GM18909 (cell line): ENCODE data around the gene ZMYND19.
"Not testable (repeated sequence)": the region's sequence is repeated elsewhere in the genome, so short reads cannot be mapped to it uniquely, and the experiment has no call there.

Experiments used
- ATAC-seq: cut with Tn5 transposase; IDR thresholded peaks from one replicate; pipeline ENCODE4 v1.9.1; 2021; ENCODE audit warnings: mild to moderate bottlenecking; ENCODE audit not compliant: unreplicated experiment, poor library complexity

The ZMYND19 gene

GRCh38 chr9:137564817-137565411, 25.4 kb downstream of the ZMYND19 start:
- ATAC-seq: no peak

- ATAC-seq: no peak
These were observed 26.2 kb downstream of the ZMYND19 start for GRCh38 chr9:137564134-137564533.

GRCh38 chr9:137558127-137558526, 32.2 kb downstream of the ZMYND19 start:
- ATAC-seq: no peak

GRCh38 chr9:137556069-137556838, 34.1 kb downstream of the ZMYND19 start:
- no peak for ATAC-seq

DNA sequence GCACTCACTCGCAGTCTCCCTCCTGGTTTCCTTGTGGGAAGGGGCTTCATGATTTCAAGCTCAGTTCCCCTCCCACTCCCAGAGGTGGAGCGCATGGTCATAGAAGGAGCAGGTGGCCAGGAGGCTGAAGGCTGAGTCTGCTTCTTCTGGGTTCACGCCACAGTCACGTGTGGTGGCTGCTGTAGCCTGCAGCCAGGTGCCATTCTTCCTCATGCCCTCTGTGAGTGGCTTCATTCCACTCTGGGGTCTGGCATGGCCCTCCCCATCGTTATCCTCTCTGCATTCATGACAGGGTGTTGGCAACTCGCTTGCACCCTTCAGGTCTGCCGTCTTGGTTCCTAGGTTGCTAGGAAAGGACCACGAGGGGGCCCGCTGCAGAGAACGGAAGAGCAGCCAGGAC, 35.1 kb downstream of the ZMYND19 start:
- ATAC-seq: no peak

DNA sequence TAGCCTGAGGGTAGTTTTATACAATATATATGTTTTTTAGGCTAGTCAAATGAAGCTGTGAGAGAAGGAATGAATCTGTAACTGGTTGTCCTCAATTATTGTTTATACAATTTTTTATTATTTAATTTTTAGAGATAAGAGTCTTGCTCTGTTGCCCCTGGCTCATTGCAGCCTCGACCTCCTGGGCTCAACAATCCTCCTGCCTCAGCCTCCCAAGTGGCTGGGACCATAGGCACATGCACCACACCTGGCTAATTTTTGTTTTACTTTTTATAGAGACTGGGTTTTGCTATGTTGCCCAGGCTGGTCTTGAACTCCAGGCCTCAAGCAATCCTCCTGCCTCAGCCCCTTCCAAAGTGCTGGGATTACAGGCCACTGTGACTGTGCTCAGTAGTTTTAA, 36.0 kb downstream of the ZMYND19 start:
- ATAC-seq: no peak

DNA sequence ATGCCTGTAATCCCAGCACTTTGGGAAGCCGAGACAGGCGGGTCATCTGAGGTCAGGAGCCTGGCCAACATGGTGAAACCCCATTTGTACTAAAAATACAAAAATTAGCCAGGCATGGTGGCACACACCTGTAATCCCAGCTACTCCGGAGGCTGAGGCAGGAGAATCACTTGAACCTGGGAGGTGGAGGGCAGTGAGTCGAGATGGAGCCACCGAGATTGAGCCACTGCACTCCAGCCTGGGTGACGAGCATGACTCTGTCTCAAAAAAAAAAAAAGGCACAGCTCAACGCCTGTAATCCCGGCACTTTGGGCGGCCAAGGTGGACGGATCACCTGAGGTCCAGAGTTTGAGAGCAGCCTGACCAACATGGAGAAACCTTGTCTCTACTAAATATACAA, 36.7 kb downstream of the ZMYND19 start:
- not testable (repeated sequence) for ATAC-seq

- peak; percentile 21 for ATAC-seq
These were observed 38.1 kb downstream of the ZMYND19 start for GRCh38 chr9:137552022-137552768.

GRCh38 chr9:137551264-137552021, 38.9 kb downstream of the ZMYND19 start, which contains the start of gene MRPL41:
Gene MRPL41 (plus strand): TSS chr9:137551879. CDS start chr9:137552082, 203 bp downstream.
- peak; percentile 86 for ATAC-seq

GRCh38 chr9:137550958-137551263, 39.4 kb downstream of the ZMYND19 start:
- not testable (repeated sequence) for ATAC-seq

DNA sequence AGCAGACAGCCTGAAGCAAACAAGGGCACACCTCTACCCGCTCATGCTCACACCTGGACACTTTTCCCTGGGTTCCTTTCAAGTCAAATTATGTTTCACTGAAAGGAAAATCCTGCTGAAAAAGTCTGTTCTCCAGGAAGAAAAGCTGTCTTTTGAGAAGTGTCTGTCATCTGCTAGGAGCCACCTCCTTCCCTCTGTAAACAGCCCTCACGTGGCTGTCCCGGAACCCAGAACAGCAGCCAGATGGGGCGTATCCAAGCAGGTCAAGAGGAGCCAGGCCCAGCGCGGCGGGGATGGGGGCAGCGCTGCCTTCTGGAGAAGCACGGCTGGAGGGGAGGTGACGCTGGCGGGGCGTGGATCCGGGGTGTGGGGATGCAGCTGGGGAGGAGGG, 40.1 kb downstream of the ZMYND19 start, which contains the start of gene PNPLA7:
Gene PNPLA7 (minus strand): TSS at position 172 of the 391 bp plus-strand sequence. CDS start 205 bp downstream, outside the sequence.
- no peak for ATAC-seq

- ATAC-seq: no peak
These were observed 42.4 kb downstream of the ZMYND19 start for GRCh38 chr9:137547687-137548543.

DNA sequence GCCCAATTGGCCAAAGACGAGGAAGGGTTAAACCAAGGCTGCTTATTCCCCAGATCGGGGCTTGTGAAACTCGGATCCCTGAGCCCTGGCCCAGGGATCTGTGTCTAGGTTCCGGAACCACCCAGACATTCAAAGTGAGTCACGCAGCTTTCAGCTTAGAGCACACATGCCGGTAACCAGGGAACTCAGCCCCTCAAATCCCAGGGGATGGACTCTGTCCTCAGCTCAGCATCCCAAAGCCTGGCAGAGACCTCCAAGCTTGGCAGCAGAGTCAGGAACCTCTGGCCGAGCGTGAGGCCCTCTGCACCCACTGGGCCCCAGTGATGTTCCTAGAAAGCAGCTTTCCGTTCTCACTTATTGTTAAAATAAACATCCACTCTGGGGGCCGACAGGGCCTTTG, 45.2 kb downstream of the ZMYND19 start:
- no peak for ATAC-seq

- ATAC-seq: no peak
These were observed 46.0 kb downstream of the ZMYND19 start for GRCh38 chr9:137544176-137544760.

GRCh38 chr9:137543237-137543963, 46.9 kb downstream of the ZMYND19 start:
- no peak for ATAC-seq

DNA sequence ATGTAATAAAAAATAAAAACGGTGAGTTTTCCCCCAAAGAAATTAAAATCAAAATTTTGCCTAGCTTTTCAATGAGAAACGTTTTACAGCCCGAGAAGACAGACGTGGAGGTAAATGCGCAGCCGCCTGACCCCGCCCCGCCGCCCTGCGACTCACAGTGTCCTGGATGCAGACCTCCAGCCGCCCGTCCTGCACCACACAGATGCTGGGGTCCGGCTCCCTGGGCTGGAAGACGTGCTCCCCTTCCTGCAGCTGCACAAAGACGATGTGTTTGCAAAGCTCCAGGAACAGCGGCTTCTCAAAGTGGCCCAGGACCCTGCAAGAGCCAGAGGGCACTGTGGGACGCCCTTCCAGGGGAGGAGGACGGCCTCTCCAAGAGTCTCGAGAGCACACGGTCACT, 47.8 kb downstream of the ZMYND19 start:
- no peak for ATAC-seq

DNA sequence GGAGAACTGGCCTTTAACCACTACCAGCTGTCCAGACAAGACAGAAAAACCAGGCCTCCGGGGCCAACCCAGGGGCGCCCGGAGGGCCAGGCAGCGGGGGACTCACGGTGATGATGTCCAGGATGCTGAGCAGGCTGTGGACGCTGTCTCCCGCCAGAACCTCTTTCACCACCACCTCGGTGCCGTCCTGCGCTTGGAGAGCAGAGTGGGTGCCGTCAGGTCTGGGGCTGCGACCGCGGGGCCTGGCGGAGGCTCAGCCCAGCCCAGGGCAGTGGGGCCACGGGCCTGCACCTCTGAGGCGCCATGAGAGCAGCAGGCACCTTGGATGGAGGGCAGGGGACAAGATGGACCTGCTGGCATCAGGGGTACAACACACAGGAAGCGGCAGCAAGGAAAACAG, 49.8 kb downstream of the ZMYND19 start:
- ATAC-seq: no peak

DNA sequence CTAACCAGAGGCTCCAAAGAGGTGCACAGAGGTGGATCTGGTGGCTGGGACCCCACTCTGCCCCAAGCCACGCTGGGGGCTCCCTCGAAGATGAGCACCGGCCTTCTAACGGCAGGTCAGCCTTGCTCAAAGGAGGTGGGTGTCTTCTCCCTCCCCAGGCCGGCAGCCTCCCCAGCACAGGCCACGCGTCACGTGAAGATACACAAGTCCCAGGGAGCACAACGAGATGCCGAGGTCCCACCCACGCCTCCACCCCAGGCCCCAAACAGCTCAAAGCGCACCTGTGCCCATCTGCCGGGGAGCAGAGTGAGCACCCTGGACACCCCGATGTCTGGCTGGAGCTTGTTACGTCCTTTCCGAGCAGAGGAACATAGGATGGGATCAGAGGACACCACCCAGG, 52.3 kb downstream of the ZMYND19 start:
- ATAC-seq: no peak
